K562 (cell line): ENCODE measurements around the gene MEGF11. TPM values are rescaled to one million over a fixed set of nuclear protein-coding genes. Genes with fewer than 3 reads are reported as not detected.

Source experiments
- ARID2 ChIP-seq: fragments of 450-650 bp; IDR thresholded peaks from 2 replicates; pipeline ENCODE4 v1.6.1; 2017; ENCODE audit warnings: antibody characterized with exemption, mild to moderate bottlenecking
- CBFA2T3 ChIP-seq: fragments of 450-650 bp; IDR thresholded peaks from 2 replicates; pipeline ENCODE4 v1.6.1; 2017
- MAFG ChIP-seq: fragments of 450-650 bp; conservative IDR thresholded peaks from 2 replicates; pipeline ENCODE4 v1.6.1; 2016; ENCODE audit warnings: missing genetic modification characterization, missing compliant biosample characterization
- RBM34 ChIP-seq: fragments of 200-400 bp; formaldehyde crosslinking; IDR thresholded peaks from 2 replicates; pipeline ENCODE4 v1.6.1; 2018; ENCODE audit warnings: low read length, borderline replicate concordance; ENCODE audit not compliant: insufficient read depth
- polyA plus RNA-seq, 8 experiments: library from polyadenylated mRNA; depleted of rRNA in 4 of 8; stranded (reverse) in 5 of 8; unstranded in 3 of 8; fragments of >200 nt; fragmentation: Nextera tagmentation in 2 of 8; fragmentation: Illumina TruSeq in 1 of 8; extraction: Ambion mirVana in 2 of 8; extraction: Trizol in 1 of 8; gene quantifications; 2 replicates each; pipeline versions ENCODE4 v1.2.1 to v1.2.3, GENCODE V29; 2011 to 2014; ENCODE audit warnings: inconsistent platforms in 1 of 8, missing spikeins in 1 of 8
- total RNA-seq, 7 experiments: library from RNA; depleted of rRNA in 6 of 7; stranded (reverse); fragments of >200 nt in 6 of 7; fragmentation: Illumina TruSeq in 2 of 7; extraction: Trizol in 2 of 7; gene quantifications; 2 replicates each; pipeline versions ENCODE4 v1.2.1 to v1.2.3, GENCODE V29; 2011 to 2021; ENCODE audit warnings: low replicate concordance in 1 of 7
- TF ChIP-seq, protein P1 (sequence below): fragments of 250-450 bp; sonication (Bioruptor Pico); IDR thresholded peaks from 2 replicates; pipeline ENCODE4 v1.4.0; 2020; ENCODE audit warnings: mild to moderate bottlenecking
- TF ChIP-seq, protein P2 (sequence below), 2 experiments: IDR thresholded peaks; 2 replicates each; pipeline ENCODE4 v1.6.1; 2011; ENCODE audit warnings: borderline replicate concordance in 1 of 2, control low read depth in 1 of 2, low read depth in 1 of 2, low read length in 1 of 2, mild to moderate bottlenecking in 1 of 2, mixed read lengths in 1 of 2, moderate library complexity in 1 of 2; ENCODE audit not compliant: insufficient read depth in 1 of 2, insufficient read length in 1 of 2, poor library complexity in 1 of 2, severe bottlenecking in 1 of 2; ENCODE audit errors: extremely low read depth in 1 of 2
- TF ChIP-seq, protein P3 (sequence below): fragments of 450-650 bp; formaldehyde crosslinking; IDR thresholded peaks from 2 replicates; pipeline ENCODE4 v1.4.0; 2020; ENCODE audit warnings: mild to moderate bottlenecking, moderate library complexity
- TF ChIP-seq, protein P4 (sequence below): fragments of 250-450 bp; sonication (Bioruptor Pico); IDR thresholded peaks from 2 replicates; pipeline ENCODE4 v1.4.0; 2020

The MEGF11 gene
- total and polyA plus RNA-seq, 9 of the 15 experiments (the other 6 are each of a cell fraction or from before 2014, with no cell fraction given) = 0.06 to 0.23 (median 0.20) TPM; not detected in 6

DNA sequence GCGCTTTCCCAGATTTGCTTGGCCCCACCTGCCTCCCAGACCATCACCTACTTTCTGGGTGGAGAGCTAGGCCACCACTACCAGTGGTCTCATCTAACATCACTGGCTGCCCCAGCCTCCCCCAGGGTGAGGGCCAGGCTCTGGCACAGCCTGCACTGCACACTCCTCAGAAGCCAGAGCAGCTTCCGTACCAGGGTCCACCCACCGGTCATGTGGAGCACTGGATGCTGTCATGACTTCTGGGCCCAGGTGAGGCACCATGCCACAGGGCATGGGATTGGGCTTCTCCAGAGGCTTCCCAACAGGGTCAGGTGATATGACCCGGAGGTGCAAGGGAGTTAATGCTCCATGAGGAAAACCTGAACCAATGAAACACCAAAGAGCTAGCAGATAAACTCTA lies 14.0 kb downstream of the MEGF11 start (continued):
- TF ChIP-seq, protein P1, sequence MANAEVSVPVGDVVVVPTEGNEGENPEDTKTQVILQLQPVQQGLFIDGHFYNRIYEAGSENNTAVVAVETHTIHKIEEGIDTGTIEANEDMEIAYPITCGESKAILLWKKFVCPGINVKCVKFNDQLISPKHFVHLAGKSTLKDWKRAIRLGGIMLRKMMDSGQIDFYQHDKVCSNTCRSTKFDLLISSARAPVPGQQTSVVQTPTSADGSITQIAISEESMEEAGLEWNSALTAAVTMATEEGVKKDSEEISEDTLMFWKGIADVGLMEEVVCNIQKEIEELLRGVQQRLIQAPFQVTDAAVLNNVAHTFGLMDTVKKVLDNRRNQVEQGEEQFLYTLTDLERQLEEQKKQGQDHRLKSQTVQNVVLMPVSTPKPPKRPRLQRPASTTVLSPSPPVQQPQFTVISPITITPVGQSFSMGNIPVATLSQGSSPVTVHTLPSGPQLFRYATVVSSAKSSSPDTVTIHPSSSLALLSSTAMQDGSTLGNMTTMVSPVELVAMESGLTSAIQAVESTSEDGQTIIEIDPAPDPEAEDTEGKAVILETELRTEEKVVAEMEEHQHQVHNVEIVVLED (CRISPR knock-in tag) = no peak
- TF ChIP-seq ARID2 (no peak), RBM34 (no peak), MAFG (tag) (no peak), CBFA2T3 (no peak)
- TF ChIP-seq, protein P2, sequence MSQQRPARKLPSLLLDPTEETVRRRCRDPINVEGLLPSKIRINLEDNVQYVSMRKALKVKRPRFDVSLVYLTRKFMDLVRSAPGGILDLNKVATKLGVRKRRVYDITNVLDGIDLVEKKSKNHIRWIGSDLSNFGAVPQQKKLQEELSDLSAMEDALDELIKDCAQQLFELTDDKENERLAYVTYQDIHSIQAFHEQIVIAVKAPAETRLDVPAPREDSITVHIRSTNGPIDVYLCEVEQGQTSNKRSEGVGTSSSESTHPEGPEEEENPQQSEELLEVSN (IDR thresholded peaks at IDR 0.05; ENCODE audit: borderline replicate concordance in 1 of 2, extremely low read depth in 1 of 2, insufficient read depth in 1 of 2, insufficient read length in 1 of 2, low read depth in 1 of 2, low read length in 1 of 2, poor library complexity in 1 of 2, severe bottlenecking in 1 of 2) = no peak
- TF ChIP-seq, protein P3, sequence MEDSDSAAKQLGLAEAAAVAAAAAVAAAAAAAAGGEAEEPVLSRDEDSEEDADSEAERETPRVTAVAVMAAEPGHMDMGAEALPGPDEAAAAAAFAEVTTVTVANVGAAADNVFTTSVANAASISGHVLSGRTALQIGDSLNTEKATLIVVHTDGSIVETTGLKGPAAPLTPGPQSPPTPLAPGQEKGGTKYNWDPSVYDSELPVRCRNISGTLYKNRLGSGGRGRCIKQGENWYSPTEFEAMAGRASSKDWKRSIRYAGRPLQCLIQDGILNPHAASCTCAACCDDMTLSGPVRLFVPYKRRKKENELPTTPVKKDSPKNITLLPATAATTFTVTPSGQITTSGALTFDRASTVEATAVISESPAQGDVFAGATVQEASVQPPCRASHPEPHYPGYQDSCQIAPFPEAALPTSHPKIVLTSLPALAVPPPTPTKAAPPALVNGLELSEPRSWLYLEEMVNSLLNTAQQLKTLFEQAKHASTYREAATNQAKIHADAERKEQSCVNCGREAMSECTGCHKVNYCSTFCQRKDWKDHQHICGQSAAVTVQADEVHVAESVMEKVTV (CRISPR knock-in tag) = no peak
- TF ChIP-seq, protein P4, sequence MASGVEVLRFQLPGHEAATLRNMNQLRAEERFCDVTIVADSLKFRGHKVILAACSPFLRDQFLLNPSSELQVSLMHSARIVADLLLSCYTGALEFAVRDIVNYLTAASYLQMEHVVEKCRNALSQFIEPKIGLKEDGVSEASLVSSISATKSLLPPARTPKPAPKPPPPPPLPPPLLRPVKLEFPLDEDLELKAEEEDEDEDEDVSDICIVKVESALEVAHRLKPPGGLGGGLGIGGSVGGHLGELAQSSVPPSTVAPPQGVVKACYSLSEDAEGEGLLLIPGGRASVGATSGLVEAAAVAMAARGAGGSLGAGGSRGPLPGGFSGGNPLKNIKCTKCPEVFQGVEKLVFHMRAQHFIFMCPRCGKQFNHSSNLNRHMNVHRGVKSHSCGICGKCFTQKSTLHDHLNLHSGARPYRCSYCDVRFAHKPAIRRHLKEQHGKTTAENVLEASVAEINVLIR (CRISPR knock-in tag) = no peak
